BJ (cell line): Measurements from ENCODE around the gene SMURF2. TPM values are rescaled to one million over a fixed set of nuclear protein-coding genes. Genes with fewer than 3 reads are reported as not detected.
"Not testable (repeated sequence)": the region's sequence is repeated elsewhere in the genome, so short reads cannot be mapped to it uniquely, and the experiment has no call there.

Source experiments
- CTCF ChIA-PET: fragments of 350-600 bp; formaldehyde crosslinking; extraction: SDS; loops from one replicate; lab custom pipeline; 2021; ENCODE audit warnings: antibody characterized with exemption, inconsistent platforms; lab: Yijun Ruan, JAX
- POLR2A ChIA-PET: fragments of 300-600 bp; sonication (Branson Sonifier 250); formaldehyde crosslinking; extraction: SDS; loops from one replicate; lab custom pipeline; 2021; ENCODE audit warnings: antibody characterized with exemption; lab: Charles Lee
- DNase-seq: peaks from one replicate; pipeline ENCODE4 v3.0.0-alpha.2; 2011; ENCODE audit warnings: low read depth
- H3K27me3 ChIP-seq: 2 replicates; pipeline ENCODE4 v1.6.0; 2011; ENCODE audit warnings: low read length; ENCODE audit not compliant: control insufficient read depth, insufficient read depth
- H3K36me3 ChIP-seq: 2 replicates; pipeline ENCODE4 v1.5.1; 2011; ENCODE audit warnings: low read length; ENCODE audit not compliant: control insufficient read depth, insufficient read depth
- H3K4me3 ChIP-seq: 2 replicates; pipeline ENCODE4 v1.5.1; 2011; ENCODE audit warnings: low read depth, mild to moderate bottlenecking, control low read depth, low read length
- CTCF ChIP-seq: IDR thresholded peaks from 2 replicates; pipeline ENCODE4 v1.5.1; 2011; ENCODE audit warnings: low read depth, mild to moderate bottlenecking, control low read depth, inconsistent platforms, low read length, moderate library complexity; ENCODE audit not compliant: insufficient read depth
- polyA plus RNA-seq: library from polyadenylated mRNA; depleted of rRNA; stranded (reverse); fragments of >200 nt; gene quantifications from 2 replicates; pipeline ENCODE4 v1.2.3, GENCODE V29; 2011

SMURF2 gene
- polyA plus RNA-seq, 1 experiment = 18.8 TPM

GRCh38 chr17:64618848-64619247 lies 43.3 kb downstream of the SMURF2 start:
- POLR2A ChIA-PET = no interaction called here
- Histone ChIP-seq H3K4me3 (no peak overlapping the region), H3K36me3 (no peaks in the 10 kb centered on the region), H3K27me3 (no peaks in the 10 kb centered on the region)
- no peak for TF ChIP-seq CTCF
- DNase-seq = no peak
- CTCF ChIA-PET = interaction anchor here (1.1 kb wide), 1 partner anchor 15 kb away, joined by 3 read pairs; no protein-coding TSS in a partner anchor

GRCh38 chr17:64617125-64617780 lies 44.9 kb downstream of the SMURF2 start:
- POLR2A ChIA-PET = no interaction called here
- H3K36me3 ChIP-seq = no peaks in the 10 kb centered on the region
- no peak overlapping the region for H3K4me3 ChIP-seq
- no peak for DNase-seq
- TF ChIP-seq CTCF = no peak
- CTCF ChIA-PET = no interaction called here
- no peaks in the 10 kb centered on the region for H3K27me3 ChIP-seq

- Histone ChIP-seq H3K27me3 (no peaks in the 10 kb centered on the region), H3K36me3 (no peaks in the 10 kb centered on the region), H3K4me3 (no peak overlapping the region)
- POLR2A ChIA-PET = interaction anchor here (0.6 kb wide), 1 partner anchor 158 kb away, joined by 5 read pairs; no protein-coding TSS in a partner anchor
- CTCF ChIA-PET = no interaction called here
- TF ChIP-seq CTCF = no peak
- DNase-seq = peak; percentile 48
Observed at GRCh38 chr17:64615028-64615677, 47.0 kb downstream of the SMURF2 start.

GRCh38 chr17:64614266-64615027 lies 47.7 kb downstream of the SMURF2 start:
- TF ChIP-seq CTCF = no peak
- POLR2A ChIA-PET = interaction anchor here (0.6 kb wide), 1 partner anchor 159 kb away, joined by 5 read pairs; no protein-coding TSS in a partner anchor
- no peak overlapping the region for H3K4me3 ChIP-seq
- CTCF ChIA-PET = interaction anchor here (0.6 kb wide), 1 partner anchor 281 kb away, joined by 5 read pairs; no protein-coding TSS in a partner anchor
- no peak for DNase-seq
- H3K36me3 ChIP-seq = no peaks in the 10 kb centered on the region
- no peaks in the 10 kb centered on the region for H3K27me3 ChIP-seq

- no peak for TF ChIP-seq CTCF
- POLR2A ChIA-PET = no interaction called here
- CTCF ChIA-PET = interaction anchor here (0.6 kb wide), 1 partner anchor 13 kb away, joined by 4 read pairs; no protein-coding TSS in a partner anchor
- no peaks in the 10 kb centered on the region for H3K36me3 ChIP-seq
- no peak for DNase-seq
- H3K27me3 ChIP-seq = no peaks in the 10 kb centered on the region
- H3K4me3 ChIP-seq = no peak overlapping the region
Observed at GRCh38 chr17:64611369-64611768, 50.7 kb downstream of the SMURF2 start.

GRCh38 chr17:64610244-64610643 lies 51.9 kb downstream of the SMURF2 start:
- H3K4me3 ChIP-seq, H3K27me3 ChIP-seq, CTCF ChIA-PET, H3K36me3 ChIP-seq, DNase-seq, POLR2A ChIA-PET: not testable (repeated sequence)
